Tibial nerve (tissue), 4 donors: ENCODE results near the gene FBXL15. TPM values are rescaled to one million over a fixed set of nuclear protein-coding genes. Genes with fewer than 3 reads are reported as not detected.
A peak's percentile ranks its signal among the peaks of the same experiment; 100 is the strongest.

Experiments
- DNase-seq, 2 donors: peaks; one replicate each; pipeline ENCODE4 v3.0.0-alpha.2; 2019; ENCODE audit warnings: low spot score in 2 of 2
- H3K27ac ChIP-seq, 4 donors: fragments of 200-600 bp; sonication (generic) in 3 of 4; one replicate each; pipeline ENCODE4 v1.5.1; 2017 to 2019; ENCODE audit warnings: mild to moderate bottlenecking in 1 of 4
- H3K27me3 ChIP-seq, 2 donors: fragments of 200-600 bp; sonication (generic) in 1 of 2; one replicate each; pipeline versions ENCODE4 v1.5.1 to v1.6.0; 2017 to 2019
- H3K36me3 ChIP-seq, 3 donors: fragments of 200-600 bp; sonication (generic); one replicate each; pipeline ENCODE4 v1.5.1; 2018 to 2019
- H3K4me1 ChIP-seq, 4 donors: fragments of 200-600 bp; sonication (generic) in 3 of 4; one replicate each; pipeline ENCODE4 v1.5.1; 2017 to 2019
- H3K4me3 ChIP-seq, 4 donors: fragments of 200-600 bp; sonication (generic) in 3 of 4; one replicate each; pipeline ENCODE4 v1.5.1; 2017 to 2019; ENCODE audit warnings: mild to moderate bottlenecking in 1 of 4, moderate library complexity in 1 of 4
- H3K9me3 ChIP-seq, 4 donors: fragments of 200-600 bp; sonication (generic) in 3 of 4; one replicate each; pipeline ENCODE4 v1.5.1; 2017 to 2019
- CTCF ChIP-seq, 5 experiments: fragments of 200-600 bp in 3 of 5; fragments of 450-650 bp in 2 of 5; sonication (generic) in 3 of 5; IDR thresholded peaks; one replicate each; pipeline ENCODE4 v1.5.1; 2016 to 2019; ENCODE audit warnings: antibody characterized with exemption in 5 of 5, mild to moderate bottlenecking in 3 of 5, moderate library complexity in 2 of 5
- EP300 ChIP-seq, 2 donors: sonication (generic); formaldehyde crosslinking; IDR thresholded peaks; one replicate each; pipeline ENCODE4 v1.6.1; 2017; ENCODE audit warnings: antibody characterized with exemption in 2 of 2, mild to moderate bottlenecking in 1 of 2
- POLR2A ChIP-seq, 2 donors: fragments of 450-650 bp; IDR thresholded peaks; one replicate each; pipeline ENCODE4 v1.6.1; 2017; ENCODE audit warnings: antibody characterized with exemption in 2 of 2, mild to moderate bottlenecking in 2 of 2, moderate library complexity in 2 of 2
- WGBS, 2 donors: methylation state at CpG; one replicate each; pipeline ENCODE4 v1.1.5; 2018; 5-methylcytosine and 5-hydroxymethylcytosine counted together
- total RNA-seq, 4 donors: library from RNA; depleted of rRNA; stranded (reverse); fragments of >200 nt; gene quantifications; one replicate each; pipeline ENCODE4 v1.1.0, GENCODE V29; 2016

Gene FBXL15
- total RNA-seq, 4 donors from 2014 or later: 25.8 to 51.1 (median 46.2) TPM

- no peak for DNase-seq
- no peaks in the 10 kb centered on the region for H3K9me3 ChIP-seq
- H3K27ac ChIP-seq: no peak overlapping the region
- H3K4me1 ChIP-seq: peaks cover 0 to 25% (median 17%) of the 10 kb centered on the region in 4 donors
- H3K27me3 ChIP-seq: peaks cover 0 to 92% of the 10 kb centered on the region in 2 donors
- H3K36me3 ChIP-seq: no peaks in the 10 kb centered on the region
- 48 to 53% methylated on average over 14 to 20 of the region's 20 CpGs for WGBS, 2 donors
- H3K4me3 ChIP-seq: no peak overlapping the region
- no peak for TF ChIP-seq CTCF (IDR thresholded peaks at IDR 0.05)
- no peak for TF ChIP-seq EP300 (IDR thresholded peaks at IDR 0.05)
- no peak for TF ChIP-seq POLR2A (IDR thresholded peaks at IDR 0.05)
Measured at GRCh38 chr10:102414749-102415148, 5.9 kb upstream of the FBXL15 start.

GRCh38 chr10:102416283-102416682 lies 4.4 kb upstream of the FBXL15 start:
- H3K4me3 ChIP-seq: no peak overlapping the region
- 79 to 90% methylated on average over 9 of the region's 9 CpGs for WGBS, 2 donors
- TF ChIP-seq CTCF (IDR thresholded peaks at IDR 0.05) (no peak), EP300 (IDR thresholded peaks at IDR 0.05) (no peak), POLR2A (IDR thresholded peaks at IDR 0.05) (no peak)
- H3K27ac ChIP-seq: no peak overlapping the region
- DNase-seq: no peak
- H3K9me3 ChIP-seq: no peaks in the 10 kb centered on the region
- H3K4me1 ChIP-seq: peaks cover 0 to 22% (median 17%) of the 10 kb centered on the region in 4 donors
- peaks cover 0 to 77% of the 10 kb centered on the region in 2 donors for H3K27me3 ChIP-seq
- H3K36me3 ChIP-seq: no peaks in the 10 kb centered on the region

GRCh38 chr10:102416695-102417094 lies 3.9 kb upstream of the FBXL15 start:
- TF ChIP-seq EP300 (IDR thresholded peaks at IDR 0.05) (no peak), CTCF (IDR thresholded peaks at IDR 0.05) (no peak), POLR2A (IDR thresholded peaks at IDR 0.05) (no peak)
- no peaks in the 10 kb centered on the region for H3K9me3 ChIP-seq
- no peak overlapping the region for H3K4me3 ChIP-seq
- H3K27ac ChIP-seq: no peak overlapping the region
- peaks cover 0 to 23% (median 18%) of the 10 kb centered on the region in 4 donors for H3K4me1 ChIP-seq
- no peak for DNase-seq
- H3K36me3 ChIP-seq: no peaks in the 10 kb centered on the region
- WGBS, 2 donors: 89 to 91% methylated on average over 18 of the region's 20 CpGs
- peaks cover 0 to 72% of the 10 kb centered on the region in 2 donors for H3K27me3 ChIP-seq

- no peak within 1 kb of the TSS for H3K27ac ChIP-seq
- peak within 1 kb of the TSS; percentile 67 to 99 (median 93) for H3K4me3 ChIP-seq
- peaks cover 0 to 52% of the 10 kb centered on the region in 2 donors for H3K27me3 ChIP-seq
- 15 to 21% methylated on average over 2 to 17 of the region's 45 CpGs for WGBS, 2 donors
- H3K4me1 ChIP-seq: peaks cover 0 to 43% (median 36%) of the 10 kb centered on the region in 4 donors
- no peaks in the 10 kb centered on the region for H3K9me3 ChIP-seq
- no peak for DNase-seq
- H3K36me3 ChIP-seq: peaks cover 0 to 8% (median 5%) of the 10 kb centered on the region in 3 donors
- no peak for TF ChIP-seq CTCF (IDR thresholded peaks at IDR 0.05)
- TF ChIP-seq POLR2A (IDR thresholded peaks at IDR 0.05): no peak
- TF ChIP-seq EP300 (IDR thresholded peaks at IDR 0.05): no peak
Measured at GRCh38 chr10:102418622-102419268, 1.9 kb upstream of the FBXL15 start, which contains the start of gene PSD. PSD (minus strand) TSS chr10:102418785; CDS start chr10:102417038, 1,747 bp downstream.
